ENCODE results near the gene STRBP. TPM values are rescaled to one million over a fixed set of nuclear protein-coding genes. Genes with fewer than 3 reads are reported as not detected.
A peak's percentile ranks its signal among the peaks of the same experiment; 100 is the strongest.

The STRBP gene
- total RNA-seq, 2 donors from 2014 or later, result 11.1 to 15.4 TPM

DNA sequence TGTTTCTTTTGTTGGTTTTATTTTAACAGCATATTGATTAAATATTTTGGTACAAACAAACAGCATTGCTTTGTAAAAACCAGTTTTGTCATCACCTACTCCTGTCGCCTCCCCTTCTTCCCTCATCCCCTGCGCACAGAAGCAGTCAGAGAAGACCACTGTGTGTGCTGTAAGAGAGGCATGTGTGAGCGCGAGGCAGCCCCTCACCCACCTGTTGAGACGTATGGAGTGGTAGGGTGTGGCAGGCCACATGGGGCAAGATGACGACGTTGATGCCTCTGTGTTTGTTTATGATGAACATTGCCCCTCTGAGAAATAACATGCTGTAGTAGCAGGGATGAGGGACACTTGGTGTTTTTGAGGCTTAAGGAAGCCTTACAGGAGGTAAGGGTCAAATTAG lies 163.6 kb downstream of the STRBP start:
- H3K4me1 Mint-ChIP-seq, result peaks cover 6% of the 10 kb centered on the region
- no peaks in the 10 kb centered on the region for H3K27me3 Mint-ChIP-seq
- H3K36me3 Mint-ChIP-seq (ENCODE audit: low read depth), result peaks cover 6% of the 10 kb centered on the region
- no peak overlapping the region for H3K4me3 Mint-ChIP-seq
- H3K9me3 ChIP-seq (ENCODE audit: control insufficient read depth, low read length, poor library complexity, severe bottlenecking), result no peaks in the 10 kb centered on the region
- peak overlapping the region; percentile 81 for H3K27ac Mint-ChIP-seq
- no peak for ATAC-seq
- DNase-seq, result no peak

DNA sequence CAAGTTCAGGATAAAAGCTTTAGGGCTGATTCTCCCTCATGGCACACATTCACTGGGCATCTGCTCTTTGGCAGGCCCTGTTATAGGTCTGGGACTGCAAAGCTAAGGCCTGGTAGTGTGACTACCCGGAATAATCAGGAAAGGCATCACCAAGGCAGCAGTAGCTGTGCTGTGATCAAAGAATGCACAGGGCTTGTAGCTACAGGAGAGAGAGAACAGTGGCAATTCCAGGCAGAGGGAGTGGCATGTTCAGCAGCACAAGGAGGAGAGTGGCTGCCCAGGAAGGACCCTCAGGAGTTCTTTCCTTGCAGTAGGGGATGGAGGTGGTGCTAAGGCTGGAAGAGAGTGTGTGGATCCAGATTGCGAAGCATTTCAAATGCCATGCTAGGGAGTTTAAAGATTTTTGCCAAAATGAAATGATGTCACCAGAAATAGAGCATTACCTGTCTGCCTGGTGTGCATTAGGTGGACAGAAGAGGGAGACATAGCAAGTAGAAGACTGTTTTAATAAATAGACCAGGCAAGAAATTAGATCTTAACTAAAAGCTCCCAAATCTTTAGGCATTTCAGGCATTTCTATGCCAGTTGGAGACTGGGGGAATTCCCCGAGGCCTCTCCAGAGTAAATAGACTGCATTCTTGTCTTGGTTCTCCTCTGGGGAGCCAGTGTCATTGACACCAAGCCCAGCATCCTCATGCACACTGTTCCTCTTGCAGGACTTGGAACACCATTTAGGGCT lies 165.8 kb downstream of the STRBP start:
- ATAC-seq (no peak), DNase-seq (no peak)
- Mint-ChIP-seq H3K4me1 (peaks cover 6% of the 10 kb centered on the region), H3K27me3 (no peaks in the 10 kb centered on the region), H3K4me3 (no peak overlapping the region), H3K36me3 (ENCODE audit: low read depth) (peaks cover 8% of the 10 kb centered on the region), H3K27ac (peak overlapping the region; percentile 32)
- no peaks in the 10 kb centered on the region for H3K9me3 ChIP-seq (ENCODE audit: control insufficient read depth, low read length, poor library complexity, severe bottlenecking)

DNA sequence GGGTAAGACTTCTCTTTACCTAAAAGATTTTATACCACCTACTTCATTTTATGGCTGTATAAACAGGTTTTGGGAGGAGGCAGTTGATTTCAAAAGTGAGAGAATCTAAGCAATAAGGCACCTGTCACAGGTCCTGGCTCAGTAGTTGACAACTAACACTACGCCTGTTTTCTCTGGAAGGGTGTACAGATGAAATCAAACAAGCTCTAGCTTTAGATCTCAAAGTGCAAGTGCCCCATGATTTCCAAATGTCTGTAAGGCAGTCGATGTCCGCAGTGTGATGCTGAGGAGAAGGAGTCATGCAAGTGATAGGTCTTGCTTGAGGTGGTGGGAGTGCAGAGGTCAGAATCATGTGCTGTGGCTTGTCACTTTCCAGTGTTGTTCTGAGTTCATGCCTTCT lies 168.8 kb downstream of the STRBP start:
- H3K27me3 Mint-ChIP-seq, result no peaks in the 10 kb centered on the region
- ATAC-seq, result no peak
- peaks cover 5% of the 10 kb centered on the region for H3K36me3 Mint-ChIP-seq (ENCODE audit: low read depth)
- H3K27ac Mint-ChIP-seq, result peak overlapping the region; percentile 6
- no peak overlapping the region for H3K4me3 Mint-ChIP-seq
- no peak for DNase-seq
- H3K9me3 ChIP-seq (ENCODE audit: control insufficient read depth, low read length, poor library complexity, severe bottlenecking), result no peaks in the 10 kb centered on the region
- H3K4me1 Mint-ChIP-seq, result no peaks in the 10 kb centered on the region

DNA sequence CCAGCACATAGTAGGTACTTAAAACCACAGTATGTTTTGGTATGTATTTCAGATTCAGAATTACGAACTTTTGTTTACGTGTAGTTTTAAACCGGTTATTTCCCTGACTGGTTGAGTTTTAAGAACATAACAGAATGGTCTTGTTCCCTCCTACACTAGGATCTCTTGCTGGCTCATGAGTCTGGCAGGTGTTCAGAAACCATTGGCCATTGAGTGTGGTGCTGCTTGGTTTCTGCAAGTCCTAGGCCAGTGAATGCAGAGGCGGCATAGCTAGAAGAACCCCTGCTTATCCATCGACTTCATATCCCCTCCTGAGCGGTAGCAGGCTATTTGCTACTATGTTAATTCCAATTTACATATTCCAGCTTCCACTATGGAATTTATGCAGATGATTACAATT lies 169.3 kb downstream of the STRBP start:
- Mint-ChIP-seq H3K27ac (peak overlapping the region; percentile 6), H3K4me3 (no peak overlapping the region), H3K36me3 (ENCODE audit: low read depth) (peaks cover 5% of the 10 kb centered on the region), H3K4me1 (no peaks in the 10 kb centered on the region), H3K27me3 (no peaks in the 10 kb centered on the region)
- H3K9me3 ChIP-seq (ENCODE audit: control insufficient read depth, low read length, poor library complexity, severe bottlenecking), result no peaks in the 10 kb centered on the region
- no peak for ATAC-seq
- no peak for DNase-seq

DNA sequence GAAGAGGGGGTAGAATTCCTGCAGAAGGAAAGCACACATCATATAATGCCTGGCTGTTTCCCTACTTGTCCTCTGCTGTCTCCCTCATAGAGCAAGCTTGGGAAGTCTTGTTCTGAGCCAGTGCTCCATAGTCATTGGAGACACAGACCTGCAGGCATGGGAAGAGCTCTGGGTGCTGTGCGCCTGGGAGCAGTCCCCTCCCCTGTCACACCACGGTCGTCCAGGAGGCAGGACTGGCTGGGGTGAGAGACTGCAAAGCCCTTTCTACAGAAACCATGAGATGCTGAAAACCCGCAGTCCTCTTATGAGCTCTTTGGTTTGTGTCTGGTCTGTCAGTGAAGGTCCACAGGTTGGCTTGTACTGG lies 170.3 kb downstream of the STRBP start:
- H3K9me3 ChIP-seq (ENCODE audit: control insufficient read depth, low read length, poor library complexity, severe bottlenecking), result no peaks in the 10 kb centered on the region
- no peak for DNase-seq
- Mint-ChIP-seq H3K4me1 (no peaks in the 10 kb centered on the region), H3K27me3 (no peaks in the 10 kb centered on the region), H3K4me3 (no peak overlapping the region), H3K27ac (no peak overlapping the region), H3K36me3 (ENCODE audit: low read depth) (peaks cover 5% of the 10 kb centered on the region)
- no peak for ATAC-seq

DNA sequence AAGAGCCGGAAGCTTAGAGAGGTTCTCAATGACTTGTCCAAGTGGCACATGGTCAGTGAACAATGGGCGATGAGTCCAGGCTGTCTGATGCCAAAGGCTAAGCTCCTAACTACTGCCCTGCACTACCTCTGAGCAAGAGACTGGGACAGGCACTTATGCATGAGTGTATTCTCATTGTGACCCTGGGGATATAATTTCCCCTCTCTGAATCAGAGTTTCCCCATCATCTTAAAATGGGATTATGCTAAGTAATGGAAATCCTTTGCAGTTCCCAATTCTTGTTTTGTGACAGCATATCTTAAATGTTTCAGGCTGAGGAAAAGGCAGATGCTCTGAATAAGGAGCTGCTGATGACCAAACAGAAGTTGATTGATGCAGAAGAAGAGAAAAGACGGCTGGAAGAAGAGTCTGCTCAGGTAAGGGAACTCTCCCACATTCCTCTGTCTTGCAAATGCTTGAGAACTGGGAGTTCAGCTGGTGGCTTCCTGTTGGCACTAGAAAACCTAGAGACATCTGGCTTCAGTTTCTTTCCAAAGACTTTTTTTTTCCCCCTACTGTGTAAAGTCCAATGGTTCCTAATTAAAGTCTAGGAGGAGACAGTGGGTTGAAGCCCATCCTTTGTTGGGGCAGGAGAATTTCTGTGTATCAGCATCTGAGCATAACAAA lies 170.8 kb downstream of the STRBP start:
- ATAC-seq, result no peak
- H3K9me3 ChIP-seq (ENCODE audit: control insufficient read depth, low read length, poor library complexity, severe bottlenecking), result no peaks in the 10 kb centered on the region
- H3K36me3 Mint-ChIP-seq (ENCODE audit: low read depth), result peaks cover 5% of the 10 kb centered on the region
- no peak for DNase-seq
- H3K4me1 Mint-ChIP-seq, result no peaks in the 10 kb centered on the region
- no peak overlapping the region for H3K27ac Mint-ChIP-seq
- no peak overlapping the region for H3K4me3 Mint-ChIP-seq
- no peaks in the 10 kb centered on the region for H3K27me3 Mint-ChIP-seq

DNA sequence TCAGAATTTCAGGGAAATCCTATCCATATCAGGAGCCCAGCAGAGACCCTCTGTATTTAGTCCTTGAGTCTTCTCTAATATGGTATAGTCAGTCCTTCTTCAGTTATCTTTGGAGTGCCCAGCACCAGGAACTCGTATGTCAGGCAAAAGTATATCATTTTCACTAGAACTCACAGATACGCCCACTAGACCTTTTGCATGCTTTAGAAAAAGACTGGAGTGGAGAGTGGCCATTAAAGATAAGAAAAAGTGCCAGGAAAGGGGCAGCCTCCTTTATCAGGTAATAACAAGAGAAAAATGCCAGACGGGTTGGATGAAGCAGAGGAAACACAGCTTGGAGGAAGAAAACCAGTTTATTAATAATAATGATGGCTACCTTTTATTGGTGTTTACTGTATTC lies 171.4 kb downstream of the STRBP start:
- Mint-ChIP-seq H3K27me3 (no peaks in the 10 kb centered on the region), H3K27ac (no peak overlapping the region), H3K36me3 (ENCODE audit: low read depth) (peaks cover 2% of the 10 kb centered on the region), H3K4me1 (no peaks in the 10 kb centered on the region), H3K4me3 (no peak overlapping the region)
- H3K9me3 ChIP-seq (ENCODE audit: control insufficient read depth, low read length, poor library complexity, severe bottlenecking), result no peaks in the 10 kb centered on the region
- no peak for DNase-seq
- no peak for ATAC-seq

DNA sequence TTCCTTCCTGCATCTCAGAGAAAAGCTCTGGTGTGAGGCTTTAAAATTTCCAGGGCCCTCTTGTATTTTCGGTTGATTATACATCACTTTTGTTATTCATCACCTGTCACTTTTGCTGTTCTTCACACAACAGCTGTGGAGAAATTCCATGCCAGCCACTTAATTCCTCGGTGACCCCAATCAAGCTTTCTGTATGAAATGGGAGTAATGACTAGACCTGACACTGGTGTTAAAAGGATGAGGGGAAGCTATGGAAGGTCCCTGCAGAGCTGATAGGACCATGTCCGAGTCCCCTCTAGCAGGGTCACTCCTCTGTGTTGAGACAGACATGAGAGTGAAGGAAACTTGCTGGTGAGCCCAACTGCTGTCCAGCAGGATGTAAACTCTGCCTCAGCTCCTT lies 175.2 kb downstream of the STRBP start:
- H3K9me3 ChIP-seq (ENCODE audit: control insufficient read depth, low read length, poor library complexity, severe bottlenecking), result no peaks in the 10 kb centered on the region
- Mint-ChIP-seq H3K27me3 (no peaks in the 10 kb centered on the region), H3K27ac (no peak overlapping the region), H3K36me3 (ENCODE audit: low read depth) (peaks cover 3% of the 10 kb centered on the region), H3K4me3 (no peak overlapping the region), H3K4me1 (peaks cover 4% of the 10 kb centered on the region)
- ATAC-seq, result no peak
- DNase-seq, result no peak

DNA sequence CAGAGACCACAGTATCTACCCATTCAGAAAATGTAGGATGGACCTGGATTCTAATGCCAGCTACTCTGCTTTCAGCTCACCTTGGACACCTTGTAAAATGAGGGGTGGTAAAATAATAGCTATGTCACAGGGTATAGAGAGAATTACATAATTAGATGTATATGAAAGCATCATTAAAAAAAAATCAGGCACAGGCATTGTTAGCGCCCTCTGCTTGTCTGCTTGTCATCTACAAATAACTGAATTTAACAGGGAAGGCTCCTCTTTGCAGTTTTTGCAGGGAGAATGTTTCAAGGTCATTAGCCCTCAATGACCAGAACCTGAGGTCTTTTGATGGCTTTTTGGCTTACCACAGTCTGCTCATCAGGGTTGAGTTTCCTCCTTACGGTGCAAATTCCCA lies 176.9 kb downstream of the STRBP start:
- Mint-ChIP-seq H3K27ac (peak overlapping the region; percentile 8), H3K4me1 (peaks cover 4% of the 10 kb centered on the region), H3K27me3 (no peaks in the 10 kb centered on the region), H3K36me3 (ENCODE audit: low read depth) (peaks cover 3% of the 10 kb centered on the region), H3K4me3 (no peak overlapping the region)
- DNase-seq (no peak), ATAC-seq (no peak)
- H3K9me3 ChIP-seq (ENCODE audit: control insufficient read depth, low read length, poor library complexity, severe bottlenecking), result no peaks in the 10 kb centered on the region

DNA sequence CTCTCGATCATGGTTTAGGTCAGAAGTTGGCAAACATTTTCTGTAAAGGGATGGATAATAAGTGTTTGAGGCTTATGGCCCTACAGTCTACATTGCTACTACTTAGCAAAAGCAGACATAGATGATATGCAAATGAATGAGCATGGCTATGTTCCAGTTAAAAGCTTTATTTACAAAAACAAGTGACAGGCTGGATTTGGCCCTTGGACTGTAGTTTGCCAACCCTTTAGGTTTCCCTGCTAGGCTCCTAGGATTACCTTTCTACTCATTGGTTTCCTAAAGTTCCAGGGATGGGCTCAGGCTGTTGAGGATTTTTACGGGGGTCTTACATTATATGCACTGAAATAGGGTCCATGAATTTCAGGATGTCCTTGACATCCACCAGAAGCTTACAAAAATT lies 177.4 kb downstream of the STRBP start:
- Mint-ChIP-seq H3K4me3 (no peak overlapping the region), H3K27ac (peak overlapping the region; percentile 29), H3K36me3 (ENCODE audit: low read depth) (peaks cover 5% of the 10 kb centered on the region), H3K4me1 (peaks cover 5% of the 10 kb centered on the region), H3K27me3 (no peaks in the 10 kb centered on the region)
- H3K9me3 ChIP-seq (ENCODE audit: control insufficient read depth, low read length, poor library complexity, severe bottlenecking), result no peaks in the 10 kb centered on the region
- no peak for DNase-seq
- ATAC-seq, result no peak

DNA sequence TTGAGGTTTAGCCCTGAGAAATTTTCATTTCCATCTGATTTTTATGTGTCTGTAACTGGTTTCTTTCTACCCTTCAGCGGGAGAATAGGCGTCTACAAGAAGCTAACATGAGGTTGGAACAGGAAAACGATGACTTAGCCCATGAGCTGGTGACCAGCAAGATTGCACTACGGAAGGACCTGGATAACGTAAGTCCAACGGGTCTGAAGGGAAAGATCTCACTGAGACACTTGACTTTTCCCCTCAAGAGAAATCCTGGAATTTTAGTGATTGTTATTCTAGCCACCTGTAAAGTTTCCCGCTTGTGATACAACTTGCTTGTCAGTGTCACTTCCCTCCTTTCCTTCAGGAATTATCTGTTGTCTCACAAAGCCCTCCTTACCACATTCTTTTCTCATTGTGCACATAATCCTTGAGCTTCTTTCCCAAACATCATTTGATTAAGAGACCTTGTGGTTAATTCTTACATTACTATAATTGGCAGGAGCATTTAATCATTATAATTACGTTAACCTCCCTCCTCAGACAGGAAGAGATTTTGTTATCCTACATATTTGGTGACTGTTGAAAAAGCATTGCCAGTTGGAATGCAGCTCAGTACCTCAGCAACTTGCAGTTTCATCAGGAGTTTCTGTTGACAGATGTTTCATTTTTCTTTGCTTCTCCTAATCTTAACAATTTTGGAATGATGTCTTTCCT lies 178.0 kb downstream of the STRBP start:
- no peak overlapping the region for H3K4me3 Mint-ChIP-seq
- no peaks in the 10 kb centered on the region for H3K9me3 ChIP-seq (ENCODE audit: control insufficient read depth, low read length, poor library complexity, severe bottlenecking)
- H3K4me1 Mint-ChIP-seq, result peaks cover 7% of the 10 kb centered on the region
- peaks cover 6% of the 10 kb centered on the region for H3K36me3 Mint-ChIP-seq (ENCODE audit: low read depth)
- DNase-seq (no peak), ATAC-seq (no peak)
- no peaks in the 10 kb centered on the region for H3K27me3 Mint-ChIP-seq
- H3K27ac Mint-ChIP-seq, result peak overlapping the region; percentile 29

DNA sequence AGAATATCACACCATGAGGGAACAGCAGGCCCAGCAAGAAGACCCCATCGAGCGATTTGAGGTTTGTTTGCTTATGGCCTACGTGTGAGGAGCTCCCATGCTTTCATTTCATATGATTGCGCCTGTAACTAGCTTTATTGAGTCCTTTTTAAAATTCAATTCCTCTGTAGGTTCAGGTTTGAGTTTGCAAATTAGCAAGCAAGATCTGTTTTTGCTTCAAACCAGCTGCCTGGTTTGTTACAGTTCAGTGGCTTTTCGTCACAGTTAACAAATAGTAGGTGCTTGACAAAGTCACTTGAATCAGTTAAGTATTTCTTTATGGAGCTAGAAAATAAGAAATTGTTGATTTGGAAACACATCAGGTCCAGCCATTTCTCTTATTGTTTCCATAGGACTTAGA lies 178.6 kb downstream of the STRBP start:
- H3K27me3 Mint-ChIP-seq, result no peaks in the 10 kb centered on the region
- H3K36me3 Mint-ChIP-seq (ENCODE audit: low read depth), result peaks cover 6% of the 10 kb centered on the region
- ATAC-seq (no peak), DNase-seq (no peak)
- H3K9me3 ChIP-seq (ENCODE audit: control insufficient read depth, low read length, poor library complexity, severe bottlenecking), result no peaks in the 10 kb centered on the region
- H3K27ac Mint-ChIP-seq, result no peak overlapping the region
- H3K4me3 Mint-ChIP-seq, result no peak overlapping the region
- H3K4me1 Mint-ChIP-seq, result peaks cover 9% of the 10 kb centered on the region

DNA sequence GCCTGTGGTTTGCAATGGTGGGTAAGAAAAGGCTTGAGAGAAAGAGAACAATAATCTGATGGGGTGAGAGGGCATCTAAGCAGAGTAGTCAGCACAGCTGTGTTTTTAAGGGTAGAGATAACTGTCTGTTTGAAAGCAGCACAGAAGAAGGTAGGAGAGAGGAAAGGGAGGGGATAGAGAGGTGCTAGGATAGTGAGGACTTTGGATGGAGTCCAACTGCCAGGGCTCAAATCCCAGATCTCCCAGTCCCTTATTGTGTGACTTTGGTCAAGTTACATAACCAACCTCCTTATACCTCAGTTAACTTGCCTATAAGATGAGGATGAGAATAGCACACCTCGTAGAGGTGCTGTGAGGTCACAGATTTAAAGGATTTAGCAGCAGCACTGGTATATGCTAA lies 179.3 kb downstream of the STRBP start:
- peak overlapping the region; percentile 78 for H3K27ac Mint-ChIP-seq
- H3K36me3 Mint-ChIP-seq (ENCODE audit: low read depth), result peaks cover 6% of the 10 kb centered on the region
- peaks cover 10% of the 10 kb centered on the region for H3K4me1 Mint-ChIP-seq
- no peaks in the 10 kb centered on the region for H3K27me3 Mint-ChIP-seq
- ATAC-seq (no peak), DNase-seq (no peak)
- H3K9me3 ChIP-seq (ENCODE audit: control insufficient read depth, low read length, poor library complexity, severe bottlenecking), result no peaks in the 10 kb centered on the region
- no peak overlapping the region for H3K4me3 Mint-ChIP-seq

Data from T-helper 17 cell (primary cell).